SK-N-MC (cell line): Measurements from ENCODE around the gene MEX3B.

Experiments
- EZH2 ChIP-seq: fragments of 200-600 bp; sonication (generic); IDR thresholded peaks from one replicate; pipeline ENCODE4 v1.6.1; 2017; ENCODE audit warnings: antibody characterized with exemption
- FOXP2 ChIP-seq: optimal IDR thresholded peaks from 2 replicates; pipeline ENCODE3; 2011; ENCODE audit warnings: mild to moderate bottlenecking, moderate library complexity; ENCODE audit not compliant: insufficient read depth; ENCODE audit errors: extremely low read length, control extremely low read depth
- POLR2AphosphoS5 ChIP-seq: IDR thresholded peaks from 2 replicates; pipeline ENCODE4 v1.6.1; 2012; ENCODE audit warnings: mild to moderate bottlenecking, low read depth, low read length, borderline replicate concordance

DNA sequence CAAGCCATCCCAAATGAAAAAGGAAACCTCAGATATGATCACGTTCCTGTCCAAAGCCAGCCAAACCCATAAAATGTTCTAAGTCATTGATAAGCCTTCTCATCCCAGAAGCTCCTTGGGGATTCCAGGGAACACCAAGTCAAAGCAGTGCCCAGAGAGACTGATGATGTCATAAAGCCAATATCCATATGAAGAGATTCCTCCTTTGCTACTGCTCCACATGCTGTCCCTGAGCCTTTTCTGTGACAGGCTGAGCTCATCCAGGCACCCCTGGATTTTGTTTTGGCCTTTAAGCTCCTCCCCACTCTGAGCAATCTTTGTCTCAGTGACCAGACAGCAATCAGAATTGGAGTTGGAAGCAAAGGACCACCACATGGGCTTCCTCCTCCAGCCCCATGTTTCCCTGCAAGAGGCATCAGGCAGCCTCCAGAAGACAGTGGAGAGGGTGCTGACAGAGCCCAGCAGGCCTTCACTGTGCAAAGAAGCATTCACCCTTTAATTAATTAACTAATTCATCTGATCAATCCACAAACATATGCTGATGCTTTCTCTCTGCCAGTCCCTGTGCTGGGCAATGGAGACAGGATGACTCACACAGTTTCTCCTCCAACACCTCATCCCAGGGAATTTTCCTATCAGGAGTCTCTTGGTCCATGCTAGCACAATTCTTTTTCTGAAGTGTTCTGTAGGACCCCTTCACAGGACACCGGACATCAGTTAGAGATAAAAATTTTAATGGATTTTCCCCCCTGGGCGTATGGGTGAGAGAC, 25.0 kb downstream of the MEX3B start:
- TF ChIP-seq EZH2, result no peak
- TF ChIP-seq POLR2AphosphoS5, result no peak
- no peak for TF ChIP-seq FOXP2
